GM12891 (cell line): ENCODE measurements around the gene APBB3.
"Not testable (repeated sequence)": the region's sequence is repeated elsewhere in the genome, so short reads cannot be mapped to it uniquely, and the experiment has no call there.

ENCODE experiments used
- DNase-seq: peaks from one replicate; pipeline ENCODE4 v3.0.0; 2011; ENCODE audit warnings: low spot score; ENCODE audit not compliant: insufficient read length
- FAIRE-seq: peaks from 2 replicates; lab custom pipeline; 2011; peaks lifted over from hg19 to GRCh38; lab: Jason Lieb, UNC
- PAX5 ChIP-seq: IDR thresholded peaks from 2 replicates; pipeline ENCODE4 v1.6.1; 2011; ENCODE audit warnings: low read length, moderate library complexity, mild to moderate bottlenecking; ENCODE audit not compliant: insufficient read depth, severe bottlenecking
- POLR2A ChIP-seq: IDR thresholded peaks from 2 replicates; pipeline ENCODE4 v1.6.1; 2011; ENCODE audit warnings: low read depth, low read length, control low read depth
- POLR2AphosphoS5 ChIP-seq: IDR thresholded peaks from 2 replicates; pipeline ENCODE4 v1.6.1; 2011; ENCODE audit warnings: low read depth, low read length, control low read depth
- POU2F2 ChIP-seq: IDR thresholded peaks from 2 replicates; pipeline ENCODE4 v1.6.1; 2011; ENCODE audit warnings: low read depth, mild to moderate bottlenecking, control low read depth, low read length, moderate library complexity
- SPI1 ChIP-seq: IDR thresholded peaks from 2 replicates; pipeline ENCODE4 v1.6.1; 2011; ENCODE audit warnings: low read depth, low read length, control low read depth
- TAF1 ChIP-seq: IDR thresholded peaks from 2 replicates; pipeline ENCODE4 v1.6.1; 2011; ENCODE audit warnings: low read depth, low read length, control low read depth

The APBB3 gene

DNA sequence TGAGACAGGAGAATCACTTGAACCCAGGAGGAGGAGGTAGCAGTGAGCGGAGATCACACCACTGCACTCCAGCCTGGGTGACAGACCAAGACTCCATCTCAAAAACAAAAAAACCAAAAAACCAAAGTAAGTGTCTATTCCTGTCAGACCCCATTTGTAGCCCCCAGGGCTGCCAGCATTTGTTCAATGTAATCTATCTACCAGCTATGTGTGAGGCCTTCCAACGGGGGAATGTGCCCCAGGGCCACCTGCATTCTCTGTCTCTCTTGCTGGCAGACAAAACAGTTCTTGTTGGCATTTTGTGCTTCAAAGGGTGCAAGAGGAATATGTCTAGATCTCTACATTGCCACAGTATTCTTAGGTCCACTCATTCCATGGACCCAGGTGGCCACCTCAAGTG lies 34.4 kb upstream of the APBB3 start:
- FAIRE-seq (no peak), DNase-seq (no peak)
- TF ChIP-seq POLR2A = no peak
- no peak for TF ChIP-seq TAF1
- no peak for TF ChIP-seq SPI1
- TF ChIP-seq POLR2AphosphoS5 = no peak
- no peak for TF ChIP-seq PAX5

DNA sequence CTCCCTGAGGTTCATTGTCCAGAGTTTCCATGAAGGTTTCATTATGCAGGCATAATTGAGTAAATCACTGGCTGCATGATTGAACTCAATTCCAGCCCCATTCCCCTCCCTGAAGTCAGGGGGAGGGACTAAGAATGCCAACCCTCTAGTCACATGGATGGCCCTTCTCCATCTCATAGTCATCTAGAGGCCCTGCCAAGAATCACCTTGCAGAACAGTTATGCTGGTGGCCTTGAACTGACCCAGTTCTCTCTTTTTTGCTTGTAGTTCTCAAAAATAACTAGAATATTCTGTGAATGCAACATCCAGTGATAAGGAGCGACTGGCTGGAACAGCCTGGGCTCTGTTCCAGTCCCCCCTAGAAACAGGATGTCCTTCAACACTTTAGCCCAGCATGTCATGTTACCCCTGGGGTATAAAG lies 31.9 kb upstream of the APBB3 start:
- no peak for TF ChIP-seq POLR2A
- TF ChIP-seq POU2F2 = no peak
- no peak for TF ChIP-seq POLR2AphosphoS5
- TF ChIP-seq TAF1 = no peak
- TF ChIP-seq SPI1 = no peak
- TF ChIP-seq PAX5 = no peak
- no peak for DNase-seq
- no peak for FAIRE-seq

DNA sequence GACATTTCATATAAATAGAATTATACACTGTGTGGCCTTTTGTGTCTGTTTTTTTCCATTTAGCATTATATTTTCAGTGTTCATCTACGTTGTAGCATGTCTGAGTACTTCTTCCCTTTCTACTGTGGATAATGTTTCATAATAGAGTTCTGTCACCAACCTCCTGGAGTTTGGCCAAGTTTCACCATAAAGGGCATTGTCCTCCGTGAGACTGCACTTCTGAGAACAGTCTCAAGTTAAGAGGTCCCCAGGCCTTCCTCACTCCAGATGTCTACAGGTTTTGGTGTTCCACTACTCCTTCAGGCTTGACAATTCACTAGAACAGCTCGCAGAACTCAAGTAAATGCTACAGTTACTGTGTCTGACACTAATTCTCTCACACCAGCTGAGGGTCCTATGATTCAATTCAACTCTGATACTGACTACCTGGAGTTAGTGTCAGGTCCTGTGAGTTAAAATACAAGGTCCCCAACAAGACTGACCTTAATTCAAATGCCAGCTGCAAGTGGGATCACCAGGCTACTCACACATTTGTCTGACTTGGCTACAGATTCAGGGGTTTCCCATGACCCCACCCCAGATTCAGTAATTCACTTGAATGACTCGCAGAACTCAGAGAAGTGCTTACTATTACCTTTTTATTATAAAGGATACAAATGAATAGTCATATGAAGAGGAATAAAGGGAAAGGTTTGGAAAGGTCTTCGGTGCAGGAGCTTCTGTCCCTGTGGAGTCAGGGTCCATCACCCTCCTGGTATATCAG lies 31.3 kb upstream of the APBB3 start:
- DNase-seq = no peak
- FAIRE-seq = no peak
- TF ChIP-seq PAX5 (no peak), POLR2AphosphoS5 (no peak)

DNA sequence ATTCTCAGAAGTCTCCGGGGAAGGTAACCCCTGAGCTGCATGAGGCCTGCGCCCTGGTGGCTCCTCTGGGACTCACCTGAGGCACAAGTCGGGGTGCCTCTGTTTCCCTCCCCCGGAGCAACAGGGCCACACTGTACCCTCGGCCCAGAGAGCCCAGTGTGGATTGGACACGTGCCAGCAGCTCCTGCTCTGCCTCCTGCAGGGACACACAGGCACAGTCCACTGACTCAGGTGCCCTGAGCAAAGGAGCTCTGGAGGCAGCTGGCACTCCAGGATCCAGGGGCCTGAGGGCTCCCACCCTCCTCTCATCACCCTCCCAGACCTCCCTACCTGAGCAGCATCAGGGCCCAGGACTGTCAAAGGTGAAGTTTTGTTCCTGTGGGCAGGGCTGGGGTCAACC lies 29.8 kb upstream of the APBB3 start:
- no peak for TF ChIP-seq TAF1
- no peak for TF ChIP-seq POLR2A
- no peak for TF ChIP-seq PAX5
- no peak for TF ChIP-seq POLR2AphosphoS5
- TF ChIP-seq SPI1 = no peak
- TF ChIP-seq POU2F2 = no peak
- FAIRE-seq (no peak), DNase-seq (no peak)

GRCh38 chr5:140593070-140593469 lies 28.7 kb upstream of the APBB3 start:
- DNase-seq, FAIRE-seq: not testable (repeated sequence)

DNA sequence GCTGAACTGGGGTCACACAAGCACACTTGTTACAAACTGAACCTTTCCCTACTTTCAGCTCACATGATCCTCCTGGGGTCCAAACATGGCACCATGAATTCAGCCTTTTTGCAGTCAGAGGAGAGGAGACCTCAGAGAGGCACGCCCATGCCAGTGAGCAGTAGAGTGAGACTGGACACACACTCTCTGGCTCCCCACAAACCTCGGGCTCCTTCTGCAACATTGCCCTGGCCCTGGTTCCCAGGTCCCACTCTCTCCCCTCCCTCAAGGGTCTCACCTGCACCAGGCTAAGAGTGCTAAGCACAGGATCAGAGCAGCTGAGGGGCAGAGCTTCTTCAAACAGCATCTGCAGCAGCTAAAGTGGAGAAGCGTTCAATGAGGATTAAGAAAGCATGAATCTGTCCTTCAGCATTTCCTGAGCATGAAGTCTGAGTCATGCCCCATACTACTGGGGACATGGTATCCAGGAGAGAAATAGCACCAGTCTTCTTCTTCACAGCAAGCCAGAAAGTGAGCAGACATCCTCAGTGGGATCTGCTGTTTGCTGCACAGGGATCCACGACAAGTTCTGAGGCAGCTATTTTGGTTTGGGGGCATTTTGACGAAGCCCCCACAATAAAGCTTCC lies 27.5 kb upstream of the APBB3 start:
- FAIRE-seq = no peak
- TF ChIP-seq PAX5 (no peak), POLR2AphosphoS5 (no peak), TAF1 (no peak), SPI1 (no peak), POLR2A (no peak), POU2F2 (no peak)

DNA sequence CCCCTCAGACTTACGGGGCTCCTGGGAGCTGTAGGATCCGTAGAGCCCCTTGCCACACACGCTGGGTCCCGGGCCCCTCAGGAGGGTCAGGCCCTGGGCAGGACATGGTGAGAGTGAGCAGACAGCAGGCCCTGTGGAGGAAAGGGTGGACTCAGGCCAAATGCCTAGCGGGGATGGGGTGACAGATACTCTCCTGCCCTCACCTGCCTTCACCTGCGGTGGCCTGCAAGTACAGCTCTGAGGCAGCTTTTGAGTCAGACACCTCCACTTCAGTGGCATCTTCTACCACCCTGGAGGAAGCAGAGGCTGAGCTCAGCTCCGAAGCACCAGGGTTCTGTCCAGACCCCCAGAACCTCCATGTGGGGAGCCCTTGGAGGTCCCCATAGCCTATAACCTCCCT lies 26.5 kb upstream of the APBB3 start:
- TF ChIP-seq POU2F2 (no peak), TAF1 (no peak), PAX5 (no peak), POLR2AphosphoS5 (no peak), SPI1 (no peak), POLR2A (no peak)
- DNase-seq (no peak), FAIRE-seq (no peak)

More for the DNA sequence above, 27.5 kb upstream of the APBB3 start:
- no peak for DNase-seq

DNA sequence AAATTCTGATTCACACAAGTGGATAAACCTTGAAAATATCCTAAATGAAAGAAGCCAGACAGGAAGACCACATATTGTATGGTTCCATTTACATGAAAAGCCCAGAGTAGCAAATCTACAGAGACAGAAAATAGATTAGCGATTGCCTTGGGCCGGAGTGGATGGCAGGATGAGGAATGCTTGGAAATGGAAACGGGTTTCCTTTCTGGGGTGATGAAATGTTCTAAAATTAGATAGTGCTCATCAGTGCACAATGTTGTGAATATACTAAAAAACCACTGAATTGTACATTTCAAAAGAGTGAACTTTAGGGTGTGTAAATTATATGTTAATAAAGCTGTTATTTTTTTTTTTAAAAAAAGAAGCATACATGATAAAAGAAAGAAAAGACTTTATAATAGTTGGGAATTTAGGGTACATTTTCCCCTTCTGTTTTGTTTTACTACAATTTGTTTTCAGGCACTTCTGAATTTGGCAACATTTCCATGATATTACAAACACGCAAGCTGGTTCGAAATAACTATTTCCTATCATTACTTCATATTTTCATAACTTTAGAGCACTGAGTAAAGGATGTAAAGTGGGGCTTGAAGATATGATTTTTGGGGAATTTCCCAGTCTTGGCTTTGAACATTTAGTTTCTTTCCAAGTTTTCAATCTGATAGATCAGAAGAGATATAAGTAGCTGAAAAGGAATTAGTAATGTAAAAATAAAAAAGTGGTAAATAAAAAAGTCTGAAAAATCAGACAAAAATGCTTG lies 24.1 kb upstream of the APBB3 start:
- DNase-seq (no peak), FAIRE-seq (no peak)
- TF ChIP-seq POLR2A (no peak), SPI1 (no peak), POU2F2 (no peak), PAX5 (no peak)

- DNase-seq = no peak
- TF ChIP-seq PAX5 (no peak), POLR2A (no peak), TAF1 (no peak), SPI1 (no peak), POLR2AphosphoS5 (no peak), POU2F2 (no peak)
- no peak for FAIRE-seq
Observed at GRCh38 chr5:140587495-140587894, 23.1 kb upstream of the APBB3 start.

- DNase-seq, FAIRE-seq: not testable (repeated sequence)
Observed at GRCh38 chr5:140579188-140579747, 14.9 kb upstream of the APBB3 start.
